ENCODE measurements around the gene PHF8.

Gene PHF8

GRCh38 chrX:53984895-53985294, 59.4 kb downstream of the PHF8 start:
- TF ChIP-seq CTCF (IDR thresholded peaks at IDR 0.05; ENCODE audit: extremely low read depth, missing control alignments), result no peak

GRCh38 chrX:53974529-53974928, 69.7 kb downstream of the PHF8 start:
- no peak for TF ChIP-seq CTCF (IDR thresholded peaks at IDR 0.05; ENCODE audit: extremely low read depth, missing control alignments)
- no peak for DNase-seq (ENCODE audit: low spot score)

More at GRCh38 chrX:53984895-53985294, 59.4 kb downstream of the PHF8 start:
- no peak for DNase-seq (ENCODE audit: low spot score)

- TF ChIP-seq CTCF (IDR thresholded peaks at IDR 0.05; ENCODE audit: extremely low read depth, missing control alignments), result no peak
- no peak for DNase-seq (ENCODE audit: low spot score)
Observed at GRCh38 chrX:53969540-53969939, 74.7 kb downstream of the PHF8 start.

- no peak for TF ChIP-seq CTCF (IDR thresholded peaks at IDR 0.05; ENCODE audit: extremely low read depth, missing control alignments)
- no peak for DNase-seq (ENCODE audit: low spot score)
Observed at GRCh38 chrX:53950130-53950733, 94.0 kb downstream of the PHF8 start.

GRCh38 chrX:53940180-53940579, 104.1 kb downstream of the PHF8 start:
- TF ChIP-seq CTCF (IDR thresholded peaks at IDR 0.05; ENCODE audit: extremely low read depth, missing control alignments), result no peak
- DNase-seq (ENCODE audit: low spot score), result no peak

GRCh38 chrX:53939127-53939526, 105.1 kb downstream of the PHF8 start:
- no peak for TF ChIP-seq CTCF (IDR thresholded peaks at IDR 0.05; ENCODE audit: extremely low read depth, missing control alignments)
- DNase-seq (ENCODE audit: low spot score), result no peak

GRCh38 chrX:53930515-53931380, 113.5 kb downstream of the PHF8 start:
- DNase-seq (ENCODE audit: low spot score), result no peak
- no peak for TF ChIP-seq CTCF (IDR thresholded peaks at IDR 0.05; ENCODE audit: extremely low read depth, missing control alignments)

All from GM20000 (cell line).